HG03432 (cell line): ENCODE results near the gene ARL8A.
"Not testable (repeated sequence)": the region's sequence is repeated elsewhere in the genome, so short reads cannot be mapped to it uniquely, and the experiment has no call there.

Experiments used
- ATAC-seq: cut with Tn5 transposase; IDR thresholded peaks from one replicate; pipeline ENCODE4 v1.9.1; 2021; ENCODE audit warnings: mild to moderate bottlenecking, moderate library complexity; ENCODE audit not compliant: unreplicated experiment

Gene ARL8A

DNA sequence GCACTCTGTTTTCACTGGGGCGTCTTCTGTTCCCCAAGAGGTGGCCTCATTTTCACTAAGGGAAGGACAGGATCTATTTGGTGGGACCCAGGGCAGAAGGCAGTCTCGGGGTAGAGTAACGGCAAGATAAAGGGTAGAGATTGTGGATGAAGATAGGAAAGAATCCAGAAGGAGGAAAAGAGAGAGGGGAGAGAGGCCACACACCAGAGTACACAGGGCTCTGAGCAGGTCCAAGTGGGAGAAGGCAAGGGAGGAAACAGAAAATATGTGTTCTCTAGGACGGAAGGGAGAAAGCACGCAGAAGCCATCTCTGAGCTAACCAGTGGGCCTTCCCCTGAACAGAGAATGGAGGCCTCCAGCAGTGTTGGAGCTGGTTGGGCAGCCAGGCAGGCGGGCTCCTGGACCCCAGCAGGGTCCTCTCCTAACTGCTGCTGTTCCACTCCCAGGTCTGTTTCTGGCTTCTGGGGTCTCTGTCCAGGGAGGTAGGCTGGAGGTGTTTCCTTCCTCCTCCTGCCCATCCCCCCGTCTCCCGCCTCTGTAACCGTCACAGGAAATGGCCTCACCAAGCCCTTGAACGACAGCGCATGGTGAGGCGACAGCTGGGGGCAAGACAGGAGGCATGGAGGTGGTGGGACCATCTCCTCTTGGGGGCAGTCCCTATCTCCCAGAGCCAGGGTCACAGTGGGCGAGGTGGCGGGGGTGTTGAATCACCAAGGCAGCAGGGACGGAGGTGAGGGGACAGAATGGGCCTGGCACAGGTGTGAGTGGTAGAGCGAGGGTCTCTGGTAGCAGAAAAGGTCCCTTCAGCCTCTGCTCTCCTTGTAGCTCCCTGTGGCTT, 15.2 kb upstream of the ARL8A start:
- peak; percentile 24 for ATAC-seq

DNA sequence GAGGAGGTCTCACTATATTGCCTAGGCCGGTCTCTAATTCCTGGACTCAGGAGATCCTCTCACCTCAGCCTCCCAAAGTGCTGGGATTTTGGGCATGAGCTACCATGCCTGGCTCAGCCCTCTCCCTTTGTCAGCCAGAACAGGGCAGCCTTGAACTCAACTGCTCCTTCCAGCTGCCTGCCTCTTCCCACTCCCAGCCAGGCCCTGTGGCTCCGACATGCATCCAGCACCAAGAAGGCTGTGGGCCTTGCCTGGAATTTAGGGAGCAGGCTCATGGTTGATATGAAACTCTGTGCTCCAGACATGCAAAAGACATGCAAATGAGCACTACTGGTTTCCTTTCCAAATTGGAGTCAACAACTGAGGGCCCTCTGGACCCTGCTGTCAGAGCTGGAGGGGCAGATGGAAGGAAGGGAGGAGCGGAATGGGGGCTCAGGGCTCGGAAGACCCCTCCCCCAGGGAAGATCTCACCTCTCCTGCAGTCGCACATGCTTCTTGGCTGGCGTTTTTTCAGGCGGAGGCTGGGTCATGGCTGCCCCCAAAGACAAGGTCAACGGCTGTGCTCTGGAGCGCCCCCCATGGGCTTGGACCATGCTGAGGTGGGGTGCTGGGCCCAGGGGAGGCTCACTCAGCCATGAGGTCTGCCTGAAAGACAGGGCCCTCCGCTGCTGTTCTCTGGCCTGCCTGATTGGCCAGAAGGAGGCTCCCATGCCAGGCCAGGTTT, 14.4 kb upstream of the ARL8A start:
- no peak for ATAC-seq

DNA sequence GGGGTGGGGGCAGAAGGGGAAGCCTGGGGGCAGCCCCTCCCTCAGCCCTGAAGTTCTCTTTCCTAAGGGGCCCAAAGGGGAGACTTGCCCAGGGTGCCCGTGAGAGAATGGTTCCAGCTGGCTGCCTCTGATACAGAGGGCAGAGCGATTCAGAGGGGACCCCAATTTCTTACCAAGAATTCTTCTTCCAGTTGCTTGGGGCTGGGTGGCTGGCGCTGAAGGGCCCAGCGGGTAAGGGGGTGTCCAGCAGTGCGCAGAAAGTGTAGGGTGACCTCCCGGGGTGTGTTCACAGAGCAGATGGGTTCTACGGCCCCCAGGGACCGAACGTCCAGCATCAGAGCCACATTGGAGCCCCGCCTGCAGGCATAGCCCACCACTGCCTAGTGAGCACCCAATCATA, 13.4 kb upstream of the ARL8A start:
- no peak for ATAC-seq

DNA sequence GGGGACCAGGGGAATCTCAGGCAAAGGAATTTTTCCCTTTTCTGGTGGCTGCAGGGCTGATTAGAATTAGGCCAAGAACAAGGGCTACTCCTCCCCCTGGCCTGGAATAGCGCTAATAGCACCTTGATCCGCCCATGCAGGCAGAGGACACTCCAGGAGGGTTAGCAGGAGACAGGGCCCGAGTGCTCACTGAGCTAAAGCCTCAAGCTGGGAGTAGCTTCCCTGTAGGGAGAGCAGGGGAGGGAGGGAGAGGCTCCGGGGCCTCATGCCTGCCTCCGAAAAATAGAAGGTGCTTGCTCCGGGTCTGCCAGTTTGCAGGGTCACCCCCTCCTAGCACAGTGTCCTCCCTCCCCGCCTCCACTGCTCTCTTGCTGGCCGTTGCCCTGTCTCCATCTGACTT, 12.1 kb upstream of the ARL8A start:
- no peak for ATAC-seq

DNA sequence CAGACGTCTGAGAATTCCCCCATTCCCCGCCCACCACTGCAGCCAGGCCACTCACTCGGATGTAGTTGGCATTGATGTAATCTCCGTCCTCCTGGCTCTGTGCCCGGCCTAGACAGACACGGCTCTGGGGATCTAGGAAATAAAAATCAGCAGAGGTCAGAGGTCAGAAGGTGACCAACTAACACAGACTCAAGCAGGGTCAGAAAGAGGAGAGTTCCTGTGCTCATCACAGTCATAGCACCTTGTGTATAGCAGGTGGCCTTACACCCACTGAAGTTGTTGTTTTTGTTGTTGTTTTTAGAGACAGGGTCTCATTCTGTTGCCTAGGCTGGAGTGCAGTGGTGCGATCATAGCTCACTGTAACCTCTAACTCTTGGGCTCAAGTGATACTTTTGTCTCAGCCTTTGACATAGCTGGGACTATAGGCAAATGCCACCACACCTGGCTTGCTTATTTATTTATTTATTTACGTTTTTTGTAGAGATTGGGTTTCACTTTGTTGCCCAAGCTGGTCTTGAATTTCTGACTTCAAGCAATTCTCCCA, 11.0 kb upstream of the ARL8A start:
- no peak for ATAC-seq

DNA sequence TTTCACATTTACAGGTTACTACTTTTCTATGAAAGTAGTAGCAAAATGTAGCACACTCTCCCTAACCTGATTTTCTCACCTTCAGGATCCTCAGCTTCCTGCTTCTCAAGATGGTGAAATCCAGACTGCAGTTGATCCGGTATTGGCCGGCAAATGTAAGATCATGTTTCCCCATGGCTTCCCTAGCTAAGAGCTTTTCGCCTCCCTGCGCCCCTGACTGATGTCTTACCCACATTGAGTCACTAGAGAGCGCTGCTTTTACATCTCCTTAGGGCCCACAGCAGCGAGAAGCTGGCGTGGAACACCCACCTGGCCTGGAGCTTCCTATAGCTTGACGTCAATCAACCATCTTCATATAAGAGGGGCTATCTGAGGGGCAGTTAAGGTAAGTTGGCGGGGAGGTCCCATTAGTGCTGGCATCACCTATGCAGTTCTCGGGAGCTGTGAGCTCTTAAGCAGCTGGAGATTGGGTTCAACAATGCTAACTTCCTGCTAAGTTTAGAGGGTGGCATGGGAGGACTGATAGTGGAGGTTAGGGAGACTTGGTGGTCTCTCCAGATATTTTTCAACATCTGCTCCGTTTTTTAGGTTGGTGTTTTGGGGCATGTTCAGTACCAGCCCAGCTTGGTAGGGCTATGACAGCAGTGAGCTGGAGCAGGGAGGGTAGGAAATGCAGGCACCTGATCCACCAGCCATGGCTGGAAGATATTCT, 10.4 kb upstream of the ARL8A start:
- no peak for ATAC-seq

DNA sequence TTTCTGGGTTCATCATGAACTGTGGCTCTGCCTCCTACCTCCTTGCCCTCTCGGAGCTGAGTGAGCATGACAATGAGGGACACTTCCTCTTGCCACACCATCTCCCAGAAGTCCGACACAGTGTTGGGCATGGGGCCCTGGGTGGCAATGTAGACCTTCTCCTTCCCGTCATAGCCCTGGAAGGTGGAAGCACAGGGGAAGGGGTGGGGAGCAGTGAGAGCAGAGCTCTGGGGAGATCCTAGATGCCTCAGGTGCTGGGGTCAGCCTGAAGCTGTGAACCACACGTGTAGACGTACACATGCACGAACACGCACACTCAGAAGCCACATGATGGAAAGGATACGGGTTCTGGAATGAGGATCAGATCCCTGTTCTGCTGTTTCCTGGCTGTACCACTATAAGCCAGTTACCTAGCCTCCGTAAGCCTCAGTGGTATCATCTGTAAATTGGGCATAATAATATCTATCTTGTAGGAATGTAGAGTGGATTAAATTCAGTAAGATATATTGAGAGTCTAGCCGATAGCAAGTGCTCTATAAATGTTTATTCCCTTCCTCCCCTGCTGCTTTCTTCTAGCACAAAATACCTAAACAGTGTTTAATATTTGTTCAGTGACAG, 9.7 kb upstream of the ARL8A start:
- no peak for ATAC-seq

DNA sequence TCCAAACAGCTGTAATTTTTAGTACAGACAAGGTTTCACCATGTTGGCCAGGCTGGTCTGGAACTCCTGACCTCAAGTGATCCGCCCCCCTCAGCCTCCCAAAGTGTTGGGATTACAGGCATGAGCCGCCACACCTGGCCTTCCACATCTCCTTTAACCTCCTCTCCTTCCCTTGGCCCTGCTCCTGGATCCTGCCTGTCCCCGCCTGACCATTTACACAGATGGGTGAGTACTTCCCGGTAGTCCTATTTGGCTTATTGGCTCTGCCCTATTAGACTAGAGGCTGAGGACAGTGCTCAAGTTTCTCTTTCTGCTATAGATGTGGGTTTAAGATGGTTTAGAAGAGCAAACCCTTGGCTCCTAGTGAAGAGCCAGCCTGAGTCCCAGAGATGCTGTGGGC, 8.7 kb upstream of the ARL8A start:
- ATAC-seq, result no peak

DNA sequence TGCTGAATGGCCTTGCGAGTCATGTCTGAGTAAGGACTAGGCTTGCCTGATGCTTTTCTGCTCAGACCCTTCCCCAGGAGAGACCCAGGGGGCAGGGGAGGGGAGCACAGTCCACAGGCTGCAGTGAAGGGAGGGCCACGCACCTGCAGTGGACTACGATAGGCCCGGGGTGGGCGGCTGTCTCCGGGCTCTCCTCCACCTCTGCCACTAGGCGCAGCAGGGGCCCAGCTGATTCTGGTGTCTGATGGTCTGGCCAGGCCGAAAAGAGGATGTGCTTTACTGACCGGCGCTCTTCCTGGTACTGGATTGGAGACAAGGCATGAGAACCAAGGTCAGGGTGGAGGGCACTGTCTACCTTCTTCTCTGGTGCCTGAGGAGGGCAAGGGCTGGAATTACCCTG, 7.9 kb upstream of the ARL8A start:
- ATAC-seq, result no peak

DNA sequence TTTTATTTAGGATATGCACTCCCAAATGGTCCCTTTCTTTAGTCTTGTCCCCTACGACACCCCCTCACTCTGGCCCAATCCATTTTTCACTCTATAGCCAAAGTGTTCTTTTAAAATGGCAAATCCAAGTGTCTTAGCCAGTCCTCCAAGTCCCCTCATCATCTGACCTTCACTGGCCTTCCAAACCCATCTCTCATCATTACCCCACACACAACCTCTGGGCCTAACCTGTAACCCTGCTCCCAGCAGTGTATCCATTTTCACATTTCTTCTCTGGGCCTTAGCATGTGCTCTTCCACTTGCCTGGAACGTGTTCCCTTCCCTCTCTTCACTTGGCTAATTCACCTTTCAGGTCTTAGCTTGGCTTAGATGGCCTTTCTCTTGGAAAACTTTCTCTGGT, 6.5 kb upstream of the ARL8A start:
- no peak for ATAC-seq

DNA sequence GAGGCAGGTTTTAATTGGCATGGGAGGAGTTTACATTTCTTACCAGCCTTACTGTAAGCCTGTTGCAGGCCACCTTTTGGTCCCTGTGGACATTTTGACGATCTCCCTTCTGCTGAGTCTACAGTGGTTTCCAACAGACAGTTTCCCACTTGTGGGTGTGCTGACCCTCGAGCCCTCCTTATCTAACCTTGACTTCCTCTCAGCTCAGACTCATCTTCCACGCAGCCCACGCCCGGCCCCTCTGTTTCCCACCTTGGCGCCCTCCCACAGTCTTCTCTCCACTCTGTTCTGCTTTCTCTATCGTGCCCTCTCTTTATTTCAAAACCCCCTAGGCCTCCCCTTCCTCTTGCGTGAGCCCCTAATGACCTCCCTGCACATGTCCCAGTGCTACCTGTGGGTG, 6.1 kb upstream of the ARL8A start:
- no peak for ATAC-seq

DNA sequence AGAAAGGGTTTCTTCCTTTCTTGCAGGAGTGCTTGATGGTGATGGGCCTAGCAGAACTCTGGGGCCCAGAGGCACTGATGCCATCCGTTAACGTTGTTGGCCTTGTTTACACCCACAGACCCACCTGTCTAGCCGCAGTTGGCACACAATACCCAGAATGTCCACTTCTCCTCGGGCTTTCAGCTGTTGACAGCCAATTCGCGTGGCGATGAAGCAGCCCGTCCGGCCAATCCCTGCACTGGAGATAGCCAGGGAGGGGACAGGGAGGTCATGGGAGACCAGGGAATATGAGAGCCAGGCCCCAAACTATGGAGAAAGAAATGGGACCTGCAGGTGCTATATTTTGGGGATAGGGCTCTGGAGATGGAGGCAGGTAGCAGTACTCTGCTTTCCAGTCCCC, 5.7 kb upstream of the ARL8A start:
- ATAC-seq, result no peak

DNA sequence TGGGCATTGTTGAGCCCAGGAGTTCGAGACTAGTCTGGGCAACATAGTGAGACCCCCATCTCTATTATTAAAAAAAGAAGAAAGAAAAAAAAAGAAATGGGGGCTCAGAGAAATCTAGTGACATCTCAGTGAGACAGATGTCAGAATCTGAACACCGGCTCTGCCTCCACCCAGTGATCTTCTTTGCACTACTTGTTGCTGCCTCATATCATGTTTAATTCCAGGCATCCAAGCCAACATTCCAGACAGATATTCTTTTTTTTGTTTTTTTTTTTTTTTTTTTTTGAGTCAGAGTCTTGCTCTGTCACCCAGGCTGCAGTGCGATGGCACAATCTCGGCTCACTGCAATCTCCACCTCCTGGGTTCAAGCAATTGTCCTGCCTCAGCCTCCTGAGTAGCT, 5.0 kb upstream of the ARL8A start:
- no peak for ATAC-seq

DNA sequence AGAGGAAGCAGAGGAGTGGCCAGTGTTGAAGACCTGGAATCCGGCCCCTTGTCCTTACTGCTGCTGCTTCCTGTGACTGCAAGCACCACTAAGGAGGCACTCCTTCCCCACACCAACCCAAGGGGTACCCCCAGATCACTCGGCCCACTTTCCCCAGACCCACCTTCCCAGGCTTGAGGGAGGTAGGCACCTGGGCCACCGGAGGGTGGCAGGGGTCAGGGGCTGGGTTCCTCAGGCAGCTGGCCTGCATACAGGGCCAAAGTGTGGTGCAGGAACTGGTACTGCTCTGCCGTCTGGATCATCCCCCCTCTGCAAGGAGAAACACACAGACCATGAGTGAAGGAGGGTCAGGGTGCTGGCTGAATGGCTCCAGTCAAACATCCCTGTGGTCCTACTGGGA, 3.9 kb upstream of the ARL8A start:
- no peak for ATAC-seq

DNA sequence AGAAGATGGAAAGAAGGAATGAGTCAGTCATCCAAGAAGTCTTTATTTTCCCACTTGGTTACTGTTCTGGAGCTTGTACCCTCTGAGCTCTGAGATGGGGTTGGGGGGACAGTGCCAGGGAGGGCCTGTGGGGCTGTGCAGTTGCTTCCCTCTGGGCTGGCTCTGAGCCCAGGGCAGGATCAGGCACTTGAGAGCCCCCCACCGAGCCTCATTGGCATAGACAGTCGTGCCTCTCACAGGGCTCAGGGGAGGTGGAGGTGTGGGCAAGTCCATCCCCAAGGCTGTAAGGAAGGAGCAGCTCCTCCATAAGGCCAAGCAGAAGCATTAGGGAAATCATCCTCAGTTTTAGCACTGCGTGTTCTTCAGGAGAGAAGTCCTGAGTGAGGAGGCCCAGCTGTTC, 2.5 kb upstream of the ARL8A start:
- ATAC-seq, result no peak

DNA sequence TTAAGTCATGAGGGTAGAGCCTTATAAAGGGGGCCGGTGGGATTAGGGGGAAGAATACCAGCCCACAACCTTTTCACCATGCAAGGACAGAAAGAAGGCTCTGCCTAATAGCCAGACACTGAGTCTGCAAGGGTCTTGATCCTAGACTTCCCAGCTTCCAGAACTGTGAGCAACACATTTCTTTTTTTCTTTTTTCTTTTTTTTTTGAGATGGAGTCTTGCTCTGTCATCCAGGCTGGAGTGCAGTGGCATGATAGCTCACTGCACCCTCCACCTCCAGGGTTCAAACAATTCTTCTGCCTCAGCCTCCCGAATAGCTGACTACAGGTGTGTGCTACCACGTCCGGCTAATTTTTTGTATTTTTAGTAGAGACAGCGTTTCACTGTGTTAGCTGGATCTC, 1.7 kb upstream of the ARL8A start:
- no peak for ATAC-seq

DNA sequence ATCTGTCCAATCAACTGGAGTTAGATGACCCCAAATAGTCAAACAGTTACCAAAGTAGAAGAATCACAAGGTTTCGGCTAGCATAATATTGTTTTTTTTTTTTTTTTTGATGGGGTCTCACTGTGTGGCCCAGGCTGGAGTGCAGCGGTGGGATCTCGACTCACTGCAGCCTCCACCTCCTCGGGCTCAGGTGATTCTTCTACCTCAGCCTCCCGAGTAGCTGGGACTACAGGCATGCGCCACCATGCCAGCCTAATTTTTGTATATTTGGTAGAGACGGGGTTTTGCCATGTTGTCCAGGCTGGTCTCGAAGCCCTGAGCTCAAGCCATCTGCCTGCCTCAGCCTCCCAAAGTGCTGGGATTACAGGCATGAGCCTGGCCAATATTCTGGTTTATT, 1.2 kb upstream of the ARL8A start:
- not testable (repeated sequence) for ATAC-seq

DNA sequence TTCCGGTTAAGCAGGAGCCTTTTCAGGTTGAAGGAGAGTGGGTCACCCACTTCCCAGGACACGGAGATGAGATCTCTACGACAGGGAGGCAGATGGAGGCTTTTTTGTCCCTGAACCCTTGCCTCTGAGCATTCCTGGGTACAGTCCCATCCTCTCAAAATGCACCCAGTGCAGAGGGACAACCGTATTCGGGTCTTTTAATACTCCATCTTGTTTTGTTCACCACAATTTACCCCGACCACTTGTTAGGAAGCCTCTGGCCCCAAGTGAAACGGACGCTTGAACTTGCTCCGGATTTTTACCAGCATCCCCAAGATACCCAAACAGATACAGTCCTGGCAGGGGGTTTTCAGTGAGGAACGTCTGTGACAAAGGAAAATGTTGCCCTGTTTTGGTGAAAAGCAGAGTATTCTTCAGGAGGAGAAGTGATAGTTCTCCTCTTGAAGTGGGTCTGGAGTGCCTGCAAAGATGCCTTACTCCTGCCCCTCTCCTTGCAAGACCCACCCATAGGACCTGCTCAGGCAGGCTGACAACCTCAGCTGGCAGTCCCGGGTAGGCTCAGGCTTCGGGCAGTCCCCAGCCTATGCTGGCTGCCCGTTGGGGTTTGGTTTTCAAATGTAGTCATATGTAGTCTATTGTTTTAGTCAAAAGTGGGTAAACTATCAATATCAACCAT, 669 bp upstream of the ARL8A start:
- peak; percentile 1 for ATAC-seq

DNA sequence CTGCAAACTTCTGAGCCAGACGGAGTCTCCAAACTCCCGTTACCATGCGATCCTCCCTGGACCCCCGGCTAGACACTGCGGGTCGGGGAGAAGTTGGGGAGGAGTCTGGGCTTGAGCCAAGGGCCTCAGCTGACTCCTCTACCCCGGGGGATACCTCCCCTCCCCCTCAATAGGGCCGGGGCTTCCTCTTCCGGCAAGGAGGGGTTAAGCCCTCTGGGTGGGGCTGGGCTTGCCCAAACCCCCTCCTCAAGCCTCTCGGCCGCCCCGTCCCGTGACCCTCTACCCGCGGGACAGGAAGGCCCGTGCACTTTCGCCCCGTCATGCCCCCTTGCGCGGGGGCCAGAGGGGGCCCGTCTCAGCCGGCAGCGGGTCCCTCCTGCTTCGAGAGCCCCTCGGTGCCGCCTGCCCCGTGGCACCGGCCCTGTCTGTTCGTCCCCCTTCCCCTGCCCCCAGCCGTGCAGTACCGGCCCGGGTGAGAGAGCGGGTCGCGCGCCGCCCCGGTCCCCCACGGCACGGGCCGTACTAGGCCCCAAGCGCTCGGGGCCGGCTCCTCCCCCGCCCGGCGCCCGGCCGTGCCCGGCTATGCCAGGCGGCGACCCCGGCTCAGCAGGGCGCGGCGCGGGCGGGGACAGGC, 652 bp downstream of the ARL8A start:
- peak; percentile 53 for ATAC-seq
